NCI-H1436 treated with DMSO at 0.1 percent for 48 hours (cell line): ENCODE measurements around the gene LHPP.

ENCODE experiments used
- DNase-seq: peaks from one replicate; lab custom pipeline; 2025; lab: John Stamatoyannopoulos, UW

Gene LHPP

GRCh38 chr10:124521429-124521871 lies 59.8 kb downstream of the LHPP start:
- no peak for DNase-seq

GRCh38 chr10:124522131-124522932 lies 60.7 kb downstream of the LHPP start:
- DNase-seq = no peak

DNA sequence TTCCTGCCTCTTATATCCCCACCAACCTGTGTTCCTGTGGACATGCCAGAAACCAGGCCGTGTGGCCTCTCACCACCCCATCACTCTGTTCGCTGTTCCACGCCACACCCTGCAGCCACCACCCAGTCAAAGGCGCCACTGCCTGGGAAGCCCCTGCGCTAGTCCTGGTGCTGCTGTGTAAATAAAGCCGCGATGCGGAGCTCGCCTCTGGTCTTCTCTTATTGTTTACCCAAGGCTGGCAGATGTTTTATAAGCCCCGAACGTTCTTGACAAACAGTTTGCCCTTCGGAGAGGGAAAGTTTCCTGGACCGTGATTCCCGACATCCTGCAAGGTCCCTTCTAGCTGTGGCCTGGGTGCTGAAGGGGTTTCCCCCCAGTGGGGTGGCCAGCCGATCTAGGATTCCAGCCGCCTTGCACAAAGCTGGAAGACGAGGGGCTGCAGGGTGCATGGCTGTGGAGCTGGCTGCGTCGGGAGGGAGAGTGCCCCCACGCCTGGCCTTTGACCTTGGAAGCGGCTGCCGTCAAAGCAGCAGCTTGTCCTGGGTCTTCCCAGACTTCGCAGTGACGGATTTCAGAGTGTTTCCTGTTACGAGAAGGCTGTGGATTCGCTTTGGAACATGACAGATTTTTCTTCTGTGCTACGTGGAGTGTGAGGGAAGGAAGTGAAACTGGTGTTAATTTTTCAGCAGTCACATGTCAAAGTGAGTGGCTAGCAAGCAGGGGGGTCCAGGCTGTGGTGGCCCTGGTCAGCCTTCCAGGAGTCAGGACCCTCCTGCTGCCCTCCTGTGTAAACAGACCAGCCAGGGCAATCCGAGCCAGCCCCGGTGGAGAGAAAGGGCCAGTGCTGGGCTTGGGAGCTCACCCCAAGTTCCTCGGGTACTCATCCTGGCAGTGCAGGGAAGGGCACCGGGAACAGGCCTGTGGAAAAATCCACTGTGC lies 61.6 kb downstream of the LHPP start:
- DNase-seq = no peak

- DNase-seq = no peak
These were observed 62.3 kb downstream of the LHPP start for GRCh38 chr10:124523901-124524300.

- no peak for DNase-seq
These were observed 63.5 kb downstream of the LHPP start for GRCh38 chr10:124524991-124525653.

DNA sequence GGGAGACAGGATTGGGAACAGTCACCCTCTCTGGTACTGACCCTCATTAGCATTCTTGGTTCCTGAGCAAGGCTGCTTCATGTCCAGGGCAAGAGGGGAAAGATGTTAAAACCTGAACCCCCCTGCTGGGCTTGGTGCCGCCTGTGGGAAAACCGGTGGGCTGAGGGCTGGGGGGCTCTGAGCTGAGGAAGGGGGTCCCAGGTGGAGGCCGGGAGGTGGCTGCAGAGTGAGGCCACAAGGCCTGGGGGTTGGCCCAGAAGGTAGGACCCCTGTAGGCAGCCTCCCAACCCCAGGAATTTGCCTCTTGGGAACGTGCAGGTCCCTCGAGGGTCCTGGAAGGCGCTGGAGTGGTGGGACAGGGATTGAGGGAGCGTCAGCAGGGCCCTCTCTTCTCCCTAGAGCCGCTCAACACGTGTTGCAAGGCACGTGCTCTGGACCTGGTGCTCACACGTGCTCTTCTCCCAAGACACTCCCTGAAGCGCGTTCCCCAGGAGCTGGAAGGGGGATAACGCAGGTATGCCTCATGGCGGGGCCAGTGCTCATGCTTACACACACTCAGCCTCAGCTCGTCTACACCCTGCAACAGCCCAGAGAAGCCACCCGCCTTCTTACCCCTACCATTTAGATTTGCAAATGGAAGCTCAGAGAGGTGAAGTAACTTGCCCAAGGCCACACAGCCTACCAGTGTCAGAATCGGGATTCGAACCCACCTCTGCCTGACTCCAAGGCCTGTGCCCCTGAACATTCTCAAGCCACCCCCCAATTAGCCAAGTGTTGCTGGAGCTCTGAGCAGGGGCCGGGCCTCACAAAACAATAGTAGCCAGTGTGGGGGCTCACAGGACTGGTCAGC lies 64.4 kb downstream of the LHPP start:
- DNase-seq = no peak

DNA sequence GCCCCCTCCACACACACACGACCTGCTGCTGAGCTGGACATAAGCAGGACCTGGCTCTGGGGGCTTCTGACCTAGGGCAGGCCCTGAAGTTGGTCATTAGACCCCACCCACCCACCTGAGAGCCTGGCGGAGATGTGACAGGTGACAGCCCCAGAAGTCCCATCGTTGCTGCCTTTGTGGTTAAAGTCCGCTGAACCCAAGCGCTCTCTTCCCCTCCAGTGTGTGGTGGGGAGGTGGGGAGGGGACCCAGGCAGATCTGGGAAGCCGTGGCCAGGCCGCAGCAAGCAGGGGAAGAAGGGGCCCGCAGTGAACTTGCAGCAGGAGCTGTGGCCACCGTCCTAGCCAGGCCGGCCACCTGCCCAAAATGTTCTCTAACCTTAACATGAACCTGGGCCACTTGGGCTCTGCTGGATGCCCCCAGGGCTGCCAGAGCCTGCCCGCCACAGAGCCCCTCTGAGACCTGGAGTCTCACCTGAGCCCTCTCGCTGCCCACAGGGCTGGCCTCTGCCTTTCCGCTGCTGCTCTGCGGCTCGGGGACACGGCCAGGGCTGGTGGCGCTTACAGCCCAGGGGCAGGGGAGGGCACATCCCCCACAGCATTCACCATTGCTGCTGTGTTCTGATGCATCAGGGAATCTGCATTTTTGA lies 65.1 kb downstream of the LHPP start:
- no peak for DNase-seq

DNA sequence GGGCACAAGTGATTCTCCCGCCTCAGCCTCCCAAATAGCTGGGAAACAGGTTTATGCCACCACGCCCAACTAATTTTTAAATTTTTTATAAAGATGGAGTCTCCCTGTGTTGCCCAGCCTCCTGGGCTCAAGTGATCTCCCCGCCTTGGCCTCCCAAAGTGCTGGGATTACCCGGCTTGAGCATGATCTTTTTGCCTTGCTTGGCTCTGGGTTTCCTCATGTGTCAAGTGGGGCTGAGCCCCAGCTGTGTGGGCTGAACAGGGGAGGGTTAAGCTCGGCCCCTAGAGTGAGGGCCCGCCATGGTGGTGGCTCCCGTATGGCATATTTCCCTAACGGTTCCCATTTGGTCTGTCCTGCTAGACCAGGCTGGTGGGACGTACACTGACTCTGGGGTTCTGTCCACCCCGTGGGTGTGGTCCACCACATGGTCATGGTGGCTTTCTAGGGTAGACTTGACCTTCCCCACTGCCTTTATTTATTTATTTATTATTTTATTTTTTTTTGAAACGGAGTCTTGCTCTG lies 66.3 kb downstream of the LHPP start:
- DNase-seq = no peak

DNA sequence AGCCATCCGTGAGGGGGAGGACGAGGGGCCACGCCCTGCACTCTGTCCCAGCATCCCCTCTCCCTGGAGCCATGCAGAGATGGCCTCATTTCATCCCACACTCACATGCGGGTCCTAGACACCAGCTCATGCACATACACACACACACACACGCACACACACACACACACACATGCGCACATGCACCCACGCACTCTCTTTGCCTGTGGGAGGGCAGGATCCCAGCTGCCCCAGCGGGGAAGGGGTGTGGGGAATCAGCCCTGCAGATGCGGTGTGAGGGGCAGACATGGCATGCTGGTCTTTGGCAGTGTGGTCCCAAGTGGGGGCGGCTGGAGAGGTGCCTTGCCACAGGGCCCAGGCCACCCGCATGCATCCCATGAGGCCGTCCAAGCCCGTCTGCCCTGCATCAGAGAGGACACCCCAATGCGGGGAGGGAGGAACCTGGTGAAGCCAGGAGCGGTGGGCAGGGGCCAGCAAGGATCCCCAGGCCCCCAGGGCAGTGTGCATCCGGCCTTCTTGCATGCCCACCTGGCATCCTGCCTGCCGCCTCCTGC lies 68.1 kb downstream of the LHPP start:
- no peak for DNase-seq

DNA sequence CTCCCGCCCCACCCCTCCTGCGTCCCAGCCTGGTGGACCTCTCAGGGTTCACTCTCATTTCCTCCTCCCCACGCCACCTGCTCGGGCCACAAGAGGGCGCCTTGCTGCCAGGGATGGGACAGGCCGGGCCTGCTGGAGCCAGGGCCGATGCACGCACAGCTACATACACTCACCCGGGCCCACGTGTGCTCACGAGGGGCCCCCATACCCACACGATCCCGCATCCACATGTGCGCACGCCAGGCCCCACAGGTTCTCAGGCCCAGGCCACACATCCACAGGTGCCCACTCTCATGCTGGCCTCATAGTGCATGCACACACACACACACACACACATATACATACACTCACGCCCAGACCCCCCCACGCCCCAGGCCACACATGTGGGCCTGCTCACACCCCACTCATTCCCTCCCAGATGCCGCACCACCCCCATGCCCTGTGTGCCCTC lies 68.6 kb downstream of the LHPP start:
- no peak for DNase-seq

DNA sequence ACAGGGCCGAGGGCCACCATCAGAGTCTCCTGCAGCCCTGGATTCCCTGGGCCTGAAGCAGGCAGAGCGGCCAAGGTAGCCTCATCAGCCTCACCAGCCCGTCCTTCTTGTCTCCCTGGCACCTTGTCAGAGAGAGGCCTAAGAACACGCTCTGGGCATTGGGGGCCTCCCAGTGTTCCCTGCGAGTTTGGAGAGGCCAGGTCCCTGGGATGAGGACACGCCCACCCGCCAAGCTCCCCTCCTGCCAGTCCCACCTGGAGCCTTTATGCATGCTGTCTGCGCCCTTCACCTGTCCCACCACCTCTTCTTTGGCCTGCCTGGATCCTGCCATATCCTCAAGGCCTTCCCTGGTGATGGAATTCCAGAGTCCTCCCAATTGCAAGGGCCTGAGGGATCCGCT lies 69.2 kb downstream of the LHPP start:
- DNase-seq = no peak

- no peak for DNase-seq
These were observed 70.6 kb downstream of the LHPP start for GRCh38 chr10:124532106-124532641.

GRCh38 chr10:124532788-124533187 lies 71.2 kb downstream of the LHPP start:
- no peak for DNase-seq

- DNase-seq = no peak
These were observed 71.6 kb downstream of the LHPP start for GRCh38 chr10:124533266-124533665.

DNA sequence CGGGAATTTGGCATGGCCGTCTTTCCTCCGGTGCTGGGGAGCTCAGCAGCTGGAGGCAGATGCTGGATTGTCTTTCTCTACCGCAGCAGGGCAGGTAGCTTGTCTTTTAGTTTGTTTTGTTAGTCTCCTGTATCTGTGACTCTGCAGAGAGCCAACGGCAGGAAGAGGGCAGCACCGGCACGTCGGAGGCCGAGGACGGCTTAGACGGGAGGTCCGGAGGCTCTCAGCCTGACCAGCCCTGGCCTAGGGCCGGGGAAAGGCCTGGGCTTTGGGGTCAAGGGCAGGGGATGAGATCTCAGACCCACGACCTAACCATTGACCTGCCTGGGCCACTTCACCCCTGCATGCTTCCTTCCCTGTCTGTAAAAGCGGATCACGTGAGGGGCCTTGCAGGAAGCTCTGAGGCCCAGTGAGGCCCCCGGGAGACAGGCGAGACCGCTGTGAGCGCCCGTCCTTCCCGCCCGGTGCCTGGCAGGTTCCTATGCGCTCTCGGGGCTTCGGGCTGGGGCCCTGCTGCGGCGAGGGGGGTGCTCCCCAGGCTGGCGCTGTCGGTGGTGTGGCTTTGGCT lies 72.7 kb downstream of the LHPP start:
- no peak for DNase-seq

DNA sequence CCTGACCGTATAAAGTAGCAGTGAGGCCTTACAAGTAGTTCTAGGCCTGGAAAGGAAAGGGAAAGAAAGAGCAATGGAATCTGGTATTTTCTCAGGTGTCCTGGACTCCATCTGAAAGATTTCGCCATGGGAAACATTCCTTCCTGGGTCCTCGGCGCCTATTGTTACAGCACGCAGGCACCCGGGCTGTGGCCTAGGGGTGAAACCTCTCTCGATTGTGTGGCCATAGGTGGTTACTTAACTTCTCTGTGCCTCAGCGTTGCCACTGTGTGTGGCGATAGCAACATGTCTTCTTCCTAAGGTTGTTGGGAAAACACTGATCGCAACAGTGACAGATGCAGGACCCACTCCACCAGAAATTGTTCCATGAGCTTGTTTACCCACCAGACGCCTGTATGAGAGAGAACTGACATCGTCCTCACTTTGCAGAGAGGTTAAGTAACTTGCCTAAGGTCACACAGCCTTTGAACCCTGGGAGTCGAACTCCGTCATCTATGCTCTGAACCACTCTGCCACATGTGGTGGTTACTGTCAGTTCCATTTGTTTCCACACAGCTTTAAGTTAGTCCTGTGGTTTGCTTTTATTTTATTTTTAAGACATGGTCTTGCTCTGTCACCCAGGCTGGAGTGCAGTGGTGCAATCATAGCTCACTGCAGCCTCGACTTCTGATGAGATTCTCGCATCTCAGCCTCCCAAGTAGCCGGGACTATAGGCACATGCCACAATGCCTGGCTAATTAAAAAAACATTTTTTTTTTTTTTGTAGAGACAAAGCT lies 73.4 kb downstream of the LHPP start:
- no peak for DNase-seq

DNA sequence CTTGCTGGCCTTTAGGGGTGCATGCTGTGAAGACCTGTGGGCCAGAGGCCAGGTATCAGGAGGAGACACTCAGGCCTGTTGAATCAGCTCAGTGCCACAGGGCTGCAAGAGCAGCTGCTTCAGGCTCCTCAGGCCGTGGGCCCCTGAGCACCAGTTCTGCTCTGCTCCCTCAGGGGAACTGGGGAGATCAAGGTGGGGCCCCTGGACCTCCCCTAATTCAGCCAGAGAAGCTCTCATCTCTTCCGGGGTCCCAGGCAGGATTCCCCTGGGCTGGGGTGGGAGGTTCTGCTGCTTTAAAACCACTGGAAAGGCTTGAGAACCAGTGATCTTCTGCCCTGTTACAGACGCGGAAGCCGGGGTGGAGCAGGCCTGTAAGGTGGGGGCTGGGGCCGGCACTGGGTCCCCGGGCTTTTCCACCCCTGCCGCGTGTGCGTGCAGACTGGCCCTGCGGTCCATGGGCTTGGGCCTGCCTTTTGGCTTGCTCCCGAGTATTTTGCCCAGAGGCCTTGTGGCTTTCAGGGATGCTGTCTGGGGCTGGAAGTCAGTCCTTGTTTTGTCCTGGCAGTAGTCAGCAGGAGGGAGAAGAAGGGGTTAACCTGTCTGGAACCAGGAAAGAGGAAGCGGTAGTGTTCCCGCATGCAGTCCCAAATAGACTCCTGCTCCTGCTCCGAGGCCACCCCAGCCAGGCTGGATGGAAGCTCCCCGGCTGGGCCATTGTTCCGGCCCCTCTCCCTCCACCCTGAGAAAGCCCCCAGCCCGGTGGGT lies 74.3 kb downstream of the LHPP start:
- no peak for DNase-seq

- DNase-seq = no peak
These were observed 75.0 kb downstream of the LHPP start for GRCh38 chr10:124536496-124537050.
